SK-N-MC (cell line): ENCODE data around the gene FBH1.

Experiments used
- EZH2 ChIP-seq: fragments of 200-600 bp; sonication (generic); IDR thresholded peaks from one replicate; pipeline ENCODE4 v1.6.1; 2017; ENCODE audit warnings: antibody characterized with exemption
- POLR2AphosphoS5 ChIP-seq: IDR thresholded peaks from 2 replicates; pipeline ENCODE4 v1.6.1; 2012; ENCODE audit warnings: mild to moderate bottlenecking, low read depth, low read length, borderline replicate concordance

DNA sequence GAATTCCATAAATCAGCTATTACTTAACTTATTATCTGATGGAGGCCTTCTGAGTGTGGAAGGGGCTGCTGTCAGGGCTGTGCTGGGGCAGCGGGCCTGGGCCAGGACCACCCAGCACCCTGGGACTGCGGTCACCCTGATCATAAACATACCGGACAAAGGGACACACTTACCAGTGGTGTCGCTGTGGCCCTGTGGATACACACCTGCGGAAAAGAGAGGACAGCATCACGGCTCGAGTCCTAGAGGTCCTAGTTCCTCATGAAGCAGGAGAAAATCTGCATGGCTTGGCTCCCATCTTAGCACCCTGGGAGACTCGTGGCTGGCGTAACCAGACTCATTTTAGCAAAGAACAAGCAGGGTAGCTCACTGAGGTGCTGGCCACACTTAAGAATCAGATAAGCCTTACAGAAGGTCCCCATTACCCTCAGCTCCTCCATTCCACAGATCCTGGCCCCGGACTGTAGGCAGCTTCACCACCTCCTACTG is 69.6 kb downstream of the FBH1 start:
- TF ChIP-seq POLR2AphosphoS5 = no peak
- no peak for TF ChIP-seq EZH2
